Measurements from ENCODE around the gene MICALL2.

Gene MICALL2

DNA sequence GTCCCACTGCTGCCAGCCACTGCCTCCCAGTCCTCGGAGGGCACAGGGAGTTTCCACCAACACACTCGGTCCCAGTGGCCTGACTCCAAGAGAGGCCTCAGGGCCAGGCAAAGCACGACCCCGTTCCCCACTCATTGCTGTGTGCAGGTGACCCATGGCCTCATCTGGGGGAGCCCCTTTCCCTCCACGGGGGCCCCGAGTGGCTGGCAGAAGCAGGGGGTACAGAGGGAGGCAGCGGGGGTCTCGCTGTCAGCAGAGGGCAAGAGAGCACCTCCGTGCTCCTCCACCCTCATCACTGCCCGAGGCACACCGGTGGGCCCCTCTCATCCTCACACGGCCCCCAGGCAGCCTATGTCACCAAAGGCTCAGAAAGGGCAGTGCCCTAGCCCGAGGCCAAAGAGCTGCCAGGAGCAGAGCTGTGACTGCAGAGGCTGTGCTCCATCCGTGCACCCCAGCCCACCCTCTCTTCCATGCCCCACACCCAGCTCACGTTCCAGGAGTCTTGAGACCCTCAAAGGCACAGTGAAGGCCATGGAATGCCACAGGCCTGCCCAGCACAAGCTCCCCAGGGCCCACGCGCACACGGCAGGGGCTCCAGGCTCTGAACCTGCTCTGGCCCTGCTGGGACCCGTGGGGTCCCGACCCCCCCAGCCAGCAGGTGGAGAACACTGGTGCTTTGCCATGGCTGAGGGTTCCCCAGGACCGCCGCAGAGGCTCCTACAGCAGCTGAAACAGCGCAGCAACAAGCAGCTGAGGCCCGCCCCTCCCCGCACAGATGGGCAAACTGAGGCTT lies 25.9 kb downstream of the MICALL2 start:
- H3K27ac ChIP-seq = no peak overlapping the region
- no peak overlapping the region for H2AFZ ChIP-seq (ENCODE audit: low read depth)
- TF ChIP-seq, protein P1, sequence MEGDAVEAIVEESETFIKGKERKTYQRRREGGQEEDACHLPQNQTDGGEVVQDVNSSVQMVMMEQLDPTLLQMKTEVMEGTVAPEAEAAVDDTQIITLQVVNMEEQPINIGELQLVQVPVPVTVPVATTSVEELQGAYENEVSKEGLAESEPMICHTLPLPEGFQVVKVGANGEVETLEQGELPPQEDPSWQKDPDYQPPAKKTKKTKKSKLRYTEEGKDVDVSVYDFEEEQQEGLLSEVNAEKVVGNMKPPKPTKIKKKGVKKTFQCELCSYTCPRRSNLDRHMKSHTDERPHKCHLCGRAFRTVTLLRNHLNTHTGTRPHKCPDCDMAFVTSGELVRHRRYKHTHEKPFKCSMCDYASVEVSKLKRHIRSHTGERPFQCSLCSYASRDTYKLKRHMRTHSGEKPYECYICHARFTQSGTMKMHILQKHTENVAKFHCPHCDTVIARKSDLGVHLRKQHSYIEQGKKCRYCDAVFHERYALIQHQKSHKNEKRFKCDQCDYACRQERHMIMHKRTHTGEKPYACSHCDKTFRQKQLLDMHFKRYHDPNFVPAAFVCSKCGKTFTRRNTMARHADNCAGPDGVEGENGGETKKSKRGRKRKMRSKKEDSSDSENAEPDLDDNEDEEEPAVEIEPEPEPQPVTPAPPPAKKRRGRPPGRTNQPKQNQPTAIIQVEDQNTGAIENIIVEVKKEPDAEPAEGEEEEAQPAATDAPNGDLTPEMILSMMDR (conservative IDR thresholded peaks at IDR 0.05; ENCODE audit: low read depth, low read length) = no peak
- H3K79me2 ChIP-seq (ENCODE audit: insufficient read depth, low read depth) = no peaks in the 10 kb centered on the region
- no peak overlapping the region for H3K4me3 ChIP-seq (IDR thresholded peaks at IDR 0.05; ENCODE audit: insufficient read depth, low read depth, low read length)
- no peaks in the 10 kb centered on the region for H4K20me1 ChIP-seq (ENCODE audit: insufficient read depth)
- no peaks in the 10 kb centered on the region for H3K4me1 ChIP-seq (ENCODE audit: low read depth, poor library complexity, severe bottlenecking)
- H3K4me2 ChIP-seq = no peak overlapping the region
- peaks cover 97% of the 10 kb centered on the region for H3K27me3 ChIP-seq (ENCODE audit: insufficient read depth, low read depth)
- H3K9ac ChIP-seq = no peak overlapping the region
- H3K36me3 ChIP-seq (ENCODE audit: insufficient read depth) = no peaks in the 10 kb centered on the region

GRCh38 chr7:1432411-1433082 lies 26.7 kb downstream of the MICALL2 start:
- Histone ChIP-seq H2AFZ (ENCODE audit: low read depth) (no peak overlapping the region), H3K4me2 (no peak overlapping the region), H4K20me1 (ENCODE audit: insufficient read depth) (no peaks in the 10 kb centered on the region), H3K4me1 (ENCODE audit: low read depth, poor library complexity, severe bottlenecking) (no peaks in the 10 kb centered on the region), H3K27me3 (ENCODE audit: insufficient read depth, low read depth) (peaks cover 97% of the 10 kb centered on the region), H3K79me2 (ENCODE audit: insufficient read depth, low read depth) (no peaks in the 10 kb centered on the region), H3K27ac (no peak overlapping the region), H3K4me3 (IDR thresholded peaks at IDR 0.05; ENCODE audit: insufficient read depth, low read depth, low read length) (no peak overlapping the region), H3K9ac (no peak overlapping the region), H3K36me3 (ENCODE audit: insufficient read depth) (no peaks in the 10 kb centered on the region)
- TF ChIP-seq, protein P1 (conservative IDR thresholded peaks at IDR 0.05; ENCODE audit: low read depth, low read length) = peak; percentile 96

DNA sequence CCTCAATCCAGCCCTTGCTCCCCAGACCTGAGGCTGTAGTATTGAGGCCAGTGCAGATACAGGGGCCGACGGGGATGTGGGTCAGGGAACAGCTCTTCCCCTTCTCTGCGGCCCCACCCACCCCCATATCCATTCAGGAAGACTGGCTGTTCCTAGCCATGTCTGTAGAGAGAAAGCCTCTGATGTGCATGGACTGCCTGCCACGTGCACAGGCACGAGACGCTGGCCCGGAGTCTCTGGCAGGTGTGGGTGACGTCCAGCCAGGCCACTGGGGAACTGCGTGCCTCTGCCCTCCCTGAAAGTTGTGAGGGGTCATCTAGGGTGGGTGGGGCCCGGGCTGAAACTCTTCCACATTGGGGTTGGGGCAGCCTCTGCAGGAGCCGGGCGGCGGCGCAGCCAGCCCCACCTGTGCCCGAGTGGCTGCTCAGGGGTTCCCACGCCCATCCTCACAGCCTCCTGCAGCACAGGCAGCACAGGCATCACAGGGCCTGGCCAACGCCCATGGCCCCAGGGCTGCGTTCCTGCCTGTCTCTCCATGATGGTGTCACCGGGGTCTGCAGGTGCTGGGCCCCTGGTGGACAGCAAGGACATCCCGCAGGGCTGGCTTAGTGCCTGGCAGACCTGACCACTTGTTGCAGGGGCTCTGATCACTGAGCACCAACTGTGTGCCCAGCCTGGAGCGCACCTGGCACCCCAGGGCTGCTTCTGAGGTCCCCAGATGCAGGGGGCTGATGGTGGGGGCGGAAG lies 27.5 kb downstream of the MICALL2 start:
- Histone ChIP-seq H3K36me3 (ENCODE audit: insufficient read depth) (no peaks in the 10 kb centered on the region), H3K4me2 (no peak overlapping the region), H3K4me1 (ENCODE audit: low read depth, poor library complexity, severe bottlenecking) (no peaks in the 10 kb centered on the region), H3K9ac (no peak overlapping the region), H2AFZ (ENCODE audit: low read depth) (no peak overlapping the region), H3K79me2 (ENCODE audit: insufficient read depth, low read depth) (no peaks in the 10 kb centered on the region), H3K4me3 (IDR thresholded peaks at IDR 0.05; ENCODE audit: insufficient read depth, low read depth, low read length) (no peak overlapping the region), H3K27ac (no peak overlapping the region), H3K27me3 (ENCODE audit: insufficient read depth, low read depth) (peaks cover 97% of the 10 kb centered on the region), H4K20me1 (ENCODE audit: insufficient read depth) (no peaks in the 10 kb centered on the region)
- TF ChIP-seq, protein P1 (conservative IDR thresholded peaks at IDR 0.05; ENCODE audit: low read depth, low read length) = no peak

- H3K79me2 ChIP-seq (ENCODE audit: insufficient read depth, low read depth) = no peaks in the 10 kb centered on the region
- H3K4me1 ChIP-seq (ENCODE audit: low read depth, poor library complexity, severe bottlenecking) = no peaks in the 10 kb centered on the region
- no peak overlapping the region for H3K9ac ChIP-seq
- H4K20me1 ChIP-seq (ENCODE audit: insufficient read depth) = no peaks in the 10 kb centered on the region
- peaks cover 97% of the 10 kb centered on the region for H3K27me3 ChIP-seq (ENCODE audit: insufficient read depth, low read depth)
- no peak overlapping the region for H3K27ac ChIP-seq
- H3K4me3 ChIP-seq (IDR thresholded peaks at IDR 0.05; ENCODE audit: insufficient read depth, low read depth, low read length) = no peak overlapping the region
- no peaks in the 10 kb centered on the region for H3K36me3 ChIP-seq (ENCODE audit: insufficient read depth)
- TF ChIP-seq, protein P1 (conservative IDR thresholded peaks at IDR 0.05; ENCODE audit: low read depth, low read length) = no peak
- no peak overlapping the region for H2AFZ ChIP-seq (ENCODE audit: low read depth)
- H3K4me2 ChIP-seq = no peak overlapping the region
These were observed 28.0 kb downstream of the MICALL2 start for GRCh38 chr7:1431226-1431625.

Data from KMS-11 (cell line).